A172 (cell line): ENCODE results near the gene RNU6-9. TPM values are rescaled to one million over a fixed set of nuclear protein-coding genes. Genes with fewer than 3 reads are reported as not detected.
A peak's percentile ranks its signal among the peaks of the same experiment; 100 is the strongest.
"Not testable (repeated sequence)": the region's sequence is repeated elsewhere in the genome, so short reads cannot be mapped to it uniquely, and the experiment has no call there.

Source experiments
- DNase-seq: peaks from one replicate; pipeline ENCODE4 v3.0.0-alpha.2; 2015; ENCODE audit warnings: low spot score
- total RNA-seq: library from RNA; depleted of rRNA; stranded (reverse); fragments of >200 nt; shearing (Covaris generic); gene quantifications from 2 replicates; pipeline ENCODE4 v1.2.3, GENCODE V29; 2014

RNU6-9 gene
- total RNA-seq, 1 experiment from 2014 or later, result not detected

DNA sequence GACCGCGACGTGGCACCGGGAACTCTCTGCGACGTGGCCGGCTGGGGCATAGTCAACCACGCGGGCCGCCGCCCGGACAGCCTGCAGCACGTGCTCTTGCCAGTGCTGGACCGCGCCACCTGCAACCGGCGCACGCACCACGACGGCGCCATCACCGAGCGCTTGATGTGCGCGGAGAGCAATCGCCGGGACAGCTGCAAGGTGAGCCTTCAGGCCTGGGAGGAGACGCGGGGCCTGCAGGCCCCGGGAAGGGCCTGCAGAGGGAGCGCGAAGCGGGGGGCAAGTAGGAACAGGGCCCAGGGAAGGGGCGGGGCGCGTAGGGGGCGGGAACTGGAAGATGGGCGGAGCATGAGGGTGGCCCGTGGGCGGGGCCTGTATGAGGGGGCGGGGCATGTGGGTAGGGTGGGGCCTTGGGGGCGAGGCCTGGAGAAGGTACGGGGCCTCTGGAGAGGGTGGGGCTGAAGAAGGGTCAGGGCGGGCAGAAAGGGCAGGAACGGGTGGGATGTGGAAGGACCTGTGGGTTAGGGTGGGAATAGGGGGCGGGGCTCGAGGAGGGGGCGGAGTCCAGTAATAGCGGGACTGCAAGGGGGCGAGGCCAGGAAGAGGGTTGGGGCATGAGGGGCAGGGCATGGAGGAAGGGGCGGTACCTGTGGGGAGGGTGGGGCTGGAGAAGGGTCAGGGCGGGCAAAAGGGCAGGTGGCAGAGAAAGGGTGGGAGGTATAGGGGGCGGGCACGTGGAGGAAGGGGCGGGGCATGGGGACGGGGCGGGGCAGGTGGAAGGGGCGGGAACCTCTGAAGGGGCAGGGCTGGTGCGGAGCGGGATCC is 31.3 kb upstream of the RNU6-9 start:
- DNase-seq, result no peak

- DNase-seq, result no peak
Observed at GRCh38 chr19:862581-863314, 30.5 kb upstream of the RNU6-9 start.

DNA sequence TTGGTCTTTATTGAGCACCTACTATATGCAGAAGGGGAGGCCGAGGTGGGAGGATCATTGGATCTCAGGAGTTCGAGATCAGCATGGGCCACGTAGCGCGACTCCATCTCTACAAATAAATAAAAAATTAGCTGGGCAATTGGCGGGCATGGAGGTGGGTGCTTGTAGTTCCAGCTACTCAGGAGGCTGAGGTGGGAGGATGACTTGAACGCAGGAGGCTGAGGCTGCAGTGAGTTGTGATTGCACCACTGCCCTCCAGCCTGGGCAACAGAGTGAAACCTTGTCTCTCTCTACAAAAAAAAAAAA is 30.0 kb upstream of the RNU6-9 start:
- DNase-seq, result no peak

DNA sequence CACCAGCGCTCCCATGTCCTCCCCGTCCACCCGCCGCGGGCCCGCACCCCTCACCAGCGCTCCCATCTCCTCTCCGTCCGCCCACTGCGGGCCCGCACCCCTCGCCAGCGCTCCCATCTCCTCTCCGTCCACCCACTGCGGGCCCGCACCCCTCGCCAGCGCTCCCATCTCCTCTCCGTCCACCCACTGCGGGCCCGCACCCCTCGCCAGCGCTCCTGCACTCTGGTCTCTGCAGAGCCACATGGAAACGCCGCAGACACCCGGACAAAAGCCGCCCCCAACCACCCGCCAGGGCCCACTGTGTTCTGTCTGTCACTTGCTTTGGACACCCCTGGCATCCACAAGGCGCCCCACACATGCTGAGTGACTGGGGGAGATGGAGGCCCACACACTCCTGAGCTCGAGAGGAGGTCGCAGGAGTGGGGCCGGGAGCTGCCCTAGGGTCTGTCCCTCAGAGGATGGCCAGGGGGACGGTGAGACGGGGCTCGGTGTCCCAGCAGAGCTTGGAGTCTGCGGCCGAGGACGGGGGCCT is 26.4 kb upstream of the RNU6-9 start:
- DNase-seq, result no peak

DNA sequence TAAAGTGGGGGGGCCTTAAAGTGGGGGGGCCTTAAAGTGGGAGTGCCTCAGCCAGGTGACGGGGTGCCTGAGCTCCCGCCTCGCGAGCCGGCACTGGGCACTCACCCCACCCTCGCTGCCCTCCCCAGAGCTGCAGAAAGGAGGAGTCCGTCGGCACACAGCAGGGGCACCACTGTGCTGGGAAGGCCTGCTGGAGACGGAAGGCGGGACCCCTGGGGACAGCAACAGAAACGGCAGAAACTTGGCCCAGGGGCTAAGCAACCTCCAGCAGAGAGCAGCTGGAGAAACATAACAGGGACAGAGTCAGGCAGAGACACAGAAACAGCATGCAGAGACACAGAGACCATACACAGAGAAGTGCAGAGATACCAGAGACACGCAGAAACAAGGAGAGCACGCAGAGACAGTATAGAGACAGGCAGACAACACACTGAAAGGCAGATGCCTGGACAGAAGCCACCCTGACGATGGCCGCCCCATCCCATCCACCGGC is 25.9 kb upstream of the RNU6-9 start:
- no peak for DNase-seq

DNA sequence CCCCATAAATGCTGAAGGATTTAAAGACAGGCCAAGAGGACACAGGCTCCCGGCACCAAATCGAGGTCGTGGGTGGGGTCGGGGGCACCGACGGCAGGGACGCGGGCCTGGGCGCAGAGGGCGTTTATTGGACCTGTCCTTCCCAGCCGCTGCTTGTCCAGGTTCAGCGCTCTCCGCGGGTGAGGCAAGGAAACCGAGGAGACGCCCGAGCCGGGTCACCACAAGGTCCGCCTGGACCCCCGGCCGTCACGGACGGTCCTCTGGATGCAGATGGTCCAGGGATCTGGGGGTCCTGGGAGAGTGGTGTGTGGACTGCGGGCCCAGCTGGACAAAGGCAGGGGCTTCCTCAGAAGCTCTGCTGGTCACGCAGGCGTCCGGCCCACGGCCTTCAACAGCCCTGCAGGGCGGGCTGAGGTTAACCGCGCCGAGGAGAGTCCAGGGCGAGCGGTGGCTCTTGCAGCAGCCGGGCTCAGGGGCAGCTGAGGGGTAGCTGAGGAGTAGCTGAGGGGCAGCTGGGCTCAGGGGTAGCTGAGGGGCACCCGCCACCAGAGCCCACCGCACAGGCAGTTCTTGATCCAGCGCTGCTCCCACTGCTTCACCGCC is 25.3 kb upstream of the RNU6-9 start:
- no peak for DNase-seq

DNA sequence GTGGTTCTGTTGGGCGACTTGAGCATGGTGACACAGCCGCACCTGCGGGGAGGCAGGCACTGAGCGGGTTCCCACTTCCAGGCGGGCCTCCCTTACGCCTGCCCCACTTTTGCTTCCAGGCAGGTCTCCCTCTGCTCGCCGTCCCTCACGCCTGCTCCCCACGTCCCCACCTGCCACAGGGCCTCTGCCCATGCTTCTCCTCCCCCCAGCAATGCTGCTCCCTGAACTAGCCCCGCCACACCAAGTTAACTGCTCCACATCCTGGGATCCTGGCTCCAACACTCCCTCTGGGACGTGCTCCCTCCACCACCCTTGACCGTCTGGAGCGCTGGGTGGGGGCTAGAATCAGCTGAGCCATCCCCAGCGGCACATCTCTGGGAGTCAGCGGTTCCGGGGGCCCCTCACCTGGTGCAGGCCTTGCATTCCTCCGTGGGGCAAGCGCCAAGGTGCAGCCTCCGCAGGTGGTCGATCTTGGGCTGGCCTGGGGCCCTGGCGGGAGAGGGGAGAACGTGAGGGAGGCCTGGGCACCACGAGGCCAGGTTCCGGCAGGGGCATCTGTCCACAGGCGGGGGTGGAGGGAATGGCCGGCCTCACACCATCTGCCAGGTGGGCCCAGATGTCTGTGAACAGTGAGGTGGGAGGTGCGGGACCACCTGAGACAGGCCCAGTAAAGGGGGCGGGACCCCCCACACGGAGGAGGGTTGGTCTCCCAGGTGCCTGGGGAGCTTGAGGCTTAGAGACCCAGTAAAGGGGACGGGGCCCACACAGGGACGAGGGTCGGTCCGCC is 24.6 kb upstream of the RNU6-9 start:
- DNase-seq, result no peak

DNA sequence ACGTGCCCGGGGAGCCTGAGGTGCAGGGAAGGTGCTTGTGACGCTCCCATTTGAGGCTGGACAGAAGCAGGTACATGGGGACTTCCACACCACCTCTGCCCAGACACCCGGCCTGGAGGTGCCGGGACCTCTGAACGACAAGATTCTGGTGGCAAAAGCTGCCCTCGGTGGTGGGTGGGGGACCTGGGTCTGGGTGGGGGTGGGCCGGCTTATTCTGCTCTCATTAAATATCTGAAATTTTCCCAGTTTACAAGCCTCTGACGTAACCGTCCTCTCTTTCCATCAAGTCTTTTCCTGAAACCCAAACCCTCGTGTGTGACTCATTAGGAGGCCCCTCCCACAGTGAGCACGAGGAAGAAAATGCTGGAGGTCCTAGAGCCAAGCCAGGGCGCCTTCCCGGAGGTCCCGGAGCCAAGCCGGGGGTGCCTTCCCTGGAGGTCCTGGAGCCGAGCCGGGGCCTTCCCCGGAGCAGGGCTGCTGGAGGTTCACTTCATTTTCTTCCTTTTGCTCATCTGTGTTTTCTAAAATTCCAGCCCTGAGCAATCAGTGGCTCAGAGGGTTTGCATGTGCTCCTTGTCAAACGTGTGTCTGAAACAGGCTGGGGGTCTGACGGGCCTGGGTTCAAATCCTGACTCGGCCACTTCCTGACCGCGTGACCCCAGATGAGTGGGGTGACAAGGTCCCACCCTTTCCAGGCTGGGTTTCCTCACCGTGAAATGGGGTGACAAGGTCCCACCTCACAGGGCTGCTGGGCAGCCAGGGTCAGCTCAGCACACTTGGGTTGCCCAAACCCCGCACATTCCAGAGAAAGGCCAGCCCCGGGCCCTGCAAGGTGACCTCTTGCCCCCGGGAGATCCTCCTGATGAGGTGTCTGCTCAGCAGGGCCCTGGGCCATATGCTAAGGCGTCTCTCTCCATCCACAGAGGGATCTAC is 23.8 kb upstream of the RNU6-9 start:
- DNase-seq, result peak; percentile 91

GRCh38 chr19:870314-870713 is 23.0 kb upstream of the RNU6-9 start:
- DNase-seq, result no peak

DNA sequence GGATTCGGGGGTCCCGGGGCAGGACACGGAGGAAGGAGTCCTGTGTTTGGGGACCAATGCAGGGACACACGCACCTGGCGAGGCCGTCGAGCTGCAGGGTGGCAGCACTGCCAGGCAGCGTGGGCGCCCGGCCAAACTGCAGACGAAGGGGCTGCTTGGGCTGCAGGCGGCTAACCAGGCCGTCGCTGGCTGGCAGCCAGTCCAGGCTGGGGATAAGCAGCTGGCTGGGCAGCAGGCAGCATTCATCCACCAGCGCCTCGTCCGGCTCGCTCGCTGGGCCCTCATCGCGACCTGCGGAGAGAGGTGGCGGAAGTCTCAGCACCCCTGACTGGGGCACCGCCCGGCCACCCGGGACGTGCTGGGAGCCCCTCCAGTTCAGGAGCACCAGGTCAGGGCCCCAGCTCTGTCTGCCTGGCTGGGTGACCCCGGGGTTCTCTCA is 22.3 kb upstream of the RNU6-9 start:
- DNase-seq, result peak; percentile 55

DNA sequence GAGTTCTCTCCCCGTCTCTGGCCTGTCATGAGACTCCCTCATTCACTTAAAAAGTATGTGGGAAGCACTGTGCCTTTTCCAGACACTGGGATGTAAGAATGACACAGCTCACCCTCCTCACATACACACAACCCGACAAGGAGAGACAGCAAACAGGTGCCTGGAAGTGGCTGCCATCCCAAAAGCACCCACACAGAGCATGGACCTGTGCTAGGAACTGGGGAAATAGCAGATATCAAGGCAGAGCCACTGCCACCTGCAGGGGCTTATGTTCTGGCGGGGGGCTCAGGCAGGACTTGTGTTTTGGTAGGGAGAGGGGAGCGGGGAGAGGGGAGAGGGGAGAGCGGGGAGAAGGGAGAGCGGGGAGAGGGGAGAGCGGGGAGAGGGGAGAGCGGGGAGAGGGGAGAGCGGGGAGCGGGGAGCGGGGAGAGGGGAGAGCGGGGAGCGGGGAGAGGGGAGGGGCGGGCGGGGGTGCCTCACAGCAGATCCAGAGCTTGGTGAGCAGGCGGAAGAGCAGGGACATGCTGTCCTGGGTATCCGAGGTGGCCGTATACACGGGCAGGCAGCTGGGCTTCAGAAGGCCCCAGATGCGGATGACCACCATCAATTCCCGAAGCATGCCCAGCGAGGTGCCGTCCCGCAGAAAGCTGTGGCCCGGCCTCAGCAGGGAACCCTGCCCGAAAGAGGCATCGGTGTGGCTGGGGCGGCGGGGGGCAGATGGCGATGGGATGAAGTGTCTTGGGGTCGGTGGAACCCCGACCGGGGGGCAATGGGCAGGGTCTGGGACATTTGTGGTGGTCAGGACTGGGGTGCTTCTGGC is 21.6 kb upstream of the RNU6-9 start:
- no peak for DNase-seq

GRCh38 chr19:872266-872951 is 20.9 kb upstream of the RNU6-9 start:
- peak; percentile 94 for DNase-seq

DNA sequence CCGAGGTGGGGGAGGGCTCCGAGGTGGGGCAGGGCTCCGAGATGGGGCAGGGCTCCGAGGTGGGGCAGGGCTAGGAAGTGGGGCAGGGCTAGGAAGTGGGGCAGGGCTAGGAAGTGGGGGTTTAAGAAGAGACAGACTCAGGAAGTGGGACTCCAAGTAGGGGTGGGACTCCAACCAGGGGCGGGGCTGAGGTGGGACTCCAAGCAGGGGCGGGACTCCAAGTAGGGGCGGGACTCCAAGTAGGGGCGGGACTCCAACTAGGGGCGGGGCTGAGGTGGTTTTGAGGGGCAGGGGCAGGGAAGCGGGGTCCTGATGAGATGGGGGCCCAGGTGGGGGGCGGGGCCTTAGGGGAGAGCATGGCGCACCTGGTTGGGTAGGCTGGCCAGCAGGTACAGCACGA is 20.2 kb upstream of the RNU6-9 start:
- DNase-seq, result peak; percentile 77

GRCh38 chr19:873561-874041 is 19.7 kb upstream of the RNU6-9 start:
- no peak for DNase-seq

GRCh38 chr19:875265-875879 is 17.9 kb upstream of the RNU6-9 start:
- DNase-seq, result no peak

GRCh38 chr19:876089-876488 is 17.2 kb upstream of the RNU6-9 start:
- no peak for DNase-seq

DNA sequence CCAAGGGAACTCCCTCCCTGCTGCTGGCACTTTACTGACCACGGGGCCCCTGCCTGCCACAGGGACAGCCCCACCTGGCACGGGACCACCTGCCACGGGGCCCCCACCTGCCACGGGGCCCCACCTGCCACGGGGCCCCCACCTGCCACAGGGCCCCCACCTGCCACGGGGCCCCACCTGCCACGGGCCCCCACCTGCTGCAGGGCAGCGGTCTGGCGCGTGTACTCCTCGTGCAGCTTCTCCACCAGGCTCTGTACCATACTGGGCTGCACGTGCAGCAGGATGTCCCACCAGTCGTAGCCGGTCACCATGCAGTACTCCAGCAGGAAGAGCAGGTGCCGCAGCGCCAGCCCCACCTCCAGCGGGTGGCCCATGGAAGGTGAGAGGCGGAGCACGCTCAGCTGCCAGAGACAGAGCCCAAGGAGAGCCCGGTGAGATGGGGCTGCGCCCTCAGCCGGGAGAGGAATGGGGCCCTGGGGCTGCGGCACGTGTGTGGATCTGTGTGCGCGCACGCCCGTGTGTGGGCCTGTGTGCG is 16.4 kb upstream of the RNU6-9 start:
- DNase-seq, result no peak

DNA sequence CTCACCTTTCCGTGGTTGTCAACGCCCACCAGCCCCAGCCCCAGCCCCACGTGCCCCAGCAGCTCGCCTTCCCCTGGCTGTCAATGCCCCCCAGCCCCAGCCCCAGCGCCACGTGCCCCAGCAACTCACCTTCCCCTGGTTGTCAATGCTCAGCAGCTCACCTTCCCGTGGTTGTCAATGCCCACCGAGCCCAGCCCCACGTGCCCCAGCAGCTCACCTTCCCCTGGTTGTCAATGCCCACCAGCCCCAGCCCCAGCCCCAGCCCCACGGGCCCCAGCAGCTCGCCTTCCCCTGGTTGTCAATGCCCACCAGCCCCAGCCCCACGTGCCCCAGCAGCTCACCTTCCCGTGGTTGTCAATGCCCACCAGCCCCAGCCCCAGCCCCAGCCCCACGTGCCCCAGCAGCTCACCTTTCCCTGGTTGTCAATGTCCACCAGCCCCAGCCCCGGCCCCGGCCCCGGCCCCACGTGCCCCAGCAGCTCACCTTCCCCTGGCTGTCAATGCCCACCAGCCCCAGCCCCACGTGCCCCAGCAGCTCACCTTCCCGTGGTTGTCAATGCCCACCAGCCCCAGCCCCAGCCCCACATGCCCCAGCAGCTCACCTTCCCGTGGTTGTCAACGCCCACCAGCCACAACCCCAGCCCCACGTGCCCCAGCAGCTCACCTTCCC is 15.2 kb upstream of the RNU6-9 start:
- not testable (repeated sequence) for DNase-seq
